Measurements from ENCODE around the gene MTMR1. TPM values are rescaled to one million over a fixed set of nuclear protein-coding genes. Genes with fewer than 3 reads are reported as not detected.

Gene MTMR1
- total RNA-seq, 2 donors from 2014 or later = 16.5 to 18.5 TPM

DNA sequence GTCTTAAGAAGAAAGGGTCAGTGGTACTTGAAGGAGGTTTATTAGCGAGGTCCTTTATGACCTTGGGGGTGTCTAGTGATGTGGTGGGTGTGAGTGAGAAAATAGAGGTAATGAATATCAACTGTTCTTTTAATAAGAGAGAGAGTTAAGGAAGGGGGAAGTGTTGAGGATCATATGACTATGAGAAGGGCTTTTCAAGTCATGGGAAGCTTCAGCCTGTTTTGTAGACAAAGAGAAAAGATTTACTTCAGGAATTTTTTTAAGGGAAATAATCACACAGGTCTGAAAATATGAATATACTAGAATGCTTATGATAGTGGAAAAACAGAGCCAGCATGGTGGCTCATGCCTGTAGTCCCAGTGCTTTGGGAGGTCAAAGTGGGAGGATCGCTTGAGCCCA lies 41.3 kb upstream of the MTMR1 start:
- peaks cover 15% of the 10 kb centered on the region for H3K36me3 Mint-ChIP-seq (ENCODE audit: low read depth)
- 91% methylated on average over 2 of the region's 2 CpGs; no CpG with 5 or more reads in 1 of the 2 experiments for WGBS, 2 experiments (ENCODE audit: insufficient coverage in 1 of 2, insufficient read length in 1 of 2)
- no peak for DNase-seq

DNA sequence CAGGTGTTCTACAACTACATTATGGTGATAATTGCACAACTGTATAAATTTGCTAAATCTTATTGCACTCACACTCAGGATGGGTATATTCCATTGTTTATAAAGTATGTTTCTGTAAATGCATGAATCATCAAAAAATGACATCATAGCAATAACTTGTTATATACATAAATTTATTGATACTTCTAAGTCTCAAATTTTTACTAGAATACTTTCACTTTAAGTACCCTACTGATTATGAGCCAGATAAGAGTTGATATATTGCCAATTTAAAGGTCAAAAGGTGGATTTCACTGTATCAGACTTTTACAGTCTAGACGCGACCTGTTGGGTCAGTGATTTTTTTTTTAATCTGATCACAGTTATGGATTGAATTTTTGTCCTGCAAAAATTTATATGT lies 37.4 kb upstream of the MTMR1 start:
- H3K9me3 Mint-ChIP-seq = peaks cover 41% of the 10 kb centered on the region
- H3K9ac ChIP-seq (ENCODE audit: extremely low read depth, low read length, poor library complexity, severe bottlenecking) = no peak overlapping the region
- no peaks in the 10 kb centered on the region for H3K4me1 Mint-ChIP-seq
- no peaks in the 10 kb centered on the region for H3K9me3 ChIP-seq (ENCODE audit: control insufficient read depth, low read length)
- peaks cover 4% of the 10 kb centered on the region for H3K36me3 ChIP-seq (ENCODE audit: control insufficient read depth, insufficient read depth, low read length)
- no peaks in the 10 kb centered on the region for H3K4me1 ChIP-seq (ENCODE audit: control insufficient read depth, insufficient read depth, low read length)
- TF ChIP-seq, protein P1, sequence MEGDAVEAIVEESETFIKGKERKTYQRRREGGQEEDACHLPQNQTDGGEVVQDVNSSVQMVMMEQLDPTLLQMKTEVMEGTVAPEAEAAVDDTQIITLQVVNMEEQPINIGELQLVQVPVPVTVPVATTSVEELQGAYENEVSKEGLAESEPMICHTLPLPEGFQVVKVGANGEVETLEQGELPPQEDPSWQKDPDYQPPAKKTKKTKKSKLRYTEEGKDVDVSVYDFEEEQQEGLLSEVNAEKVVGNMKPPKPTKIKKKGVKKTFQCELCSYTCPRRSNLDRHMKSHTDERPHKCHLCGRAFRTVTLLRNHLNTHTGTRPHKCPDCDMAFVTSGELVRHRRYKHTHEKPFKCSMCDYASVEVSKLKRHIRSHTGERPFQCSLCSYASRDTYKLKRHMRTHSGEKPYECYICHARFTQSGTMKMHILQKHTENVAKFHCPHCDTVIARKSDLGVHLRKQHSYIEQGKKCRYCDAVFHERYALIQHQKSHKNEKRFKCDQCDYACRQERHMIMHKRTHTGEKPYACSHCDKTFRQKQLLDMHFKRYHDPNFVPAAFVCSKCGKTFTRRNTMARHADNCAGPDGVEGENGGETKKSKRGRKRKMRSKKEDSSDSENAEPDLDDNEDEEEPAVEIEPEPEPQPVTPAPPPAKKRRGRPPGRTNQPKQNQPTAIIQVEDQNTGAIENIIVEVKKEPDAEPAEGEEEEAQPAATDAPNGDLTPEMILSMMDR (conservative IDR thresholded peaks at IDR 0.05) = no peak
- no peak overlapping the region for H3K27ac Mint-ChIP-seq
- H3K4me3 Mint-ChIP-seq = no peak overlapping the region
- H3K36me3 Mint-ChIP-seq (ENCODE audit: low read depth) = peaks cover 28% of the 10 kb centered on the region
- H3K4me3 ChIP-seq (ENCODE audit: low read length) = no peak overlapping the region
- no peak overlapping the region for H3K27ac ChIP-seq (ENCODE audit: low read depth, low read length)
- WGBS, 2 experiments (ENCODE audit: insufficient coverage in 1 of 2, insufficient read length in 1 of 2) = 100% methylated on average over 2 of the region's 2 CpGs; no CpG with 5 or more reads in 1 of the 2 experiments
- H3K27me3 Mint-ChIP-seq (ENCODE audit: insufficient read depth) = no peaks in the 10 kb centered on the region
- no peaks in the 10 kb centered on the region for H3K27me3 ChIP-seq (ENCODE audit: control insufficient read depth, insufficient read depth, low read length, poor library complexity, severe bottlenecking)
- no peak for DNase-seq

More for the DNA sequence above, 41.3 kb upstream of the MTMR1 start:
- Histone ChIP-seq H3K4me3 (ENCODE audit: low read length) (no peak overlapping the region), H3K9me3 (ENCODE audit: control insufficient read depth, low read length) (no peaks in the 10 kb centered on the region), H3K27me3 (ENCODE audit: control insufficient read depth, insufficient read depth, low read length, poor library complexity, severe bottlenecking) (no peaks in the 10 kb centered on the region), H3K4me1 (ENCODE audit: control insufficient read depth, insufficient read depth, low read length) (no peaks in the 10 kb centered on the region), H3K9ac (ENCODE audit: extremely low read depth, low read length, poor library complexity, severe bottlenecking) (no peak overlapping the region), H3K36me3 (ENCODE audit: control insufficient read depth, insufficient read depth, low read length) (no peaks in the 10 kb centered on the region), H3K27ac (ENCODE audit: low read depth, low read length) (no peak overlapping the region)
- no peaks in the 10 kb centered on the region for H3K27me3 Mint-ChIP-seq (ENCODE audit: insufficient read depth)
- no peak overlapping the region for H3K4me3 Mint-ChIP-seq
- TF ChIP-seq, protein P1 (conservative IDR thresholded peaks at IDR 0.05) = no peak
- H3K4me1 Mint-ChIP-seq = no peaks in the 10 kb centered on the region
- no peak overlapping the region for H3K27ac Mint-ChIP-seq
- H3K9me3 Mint-ChIP-seq = peaks cover 41% of the 10 kb centered on the region

DNA sequence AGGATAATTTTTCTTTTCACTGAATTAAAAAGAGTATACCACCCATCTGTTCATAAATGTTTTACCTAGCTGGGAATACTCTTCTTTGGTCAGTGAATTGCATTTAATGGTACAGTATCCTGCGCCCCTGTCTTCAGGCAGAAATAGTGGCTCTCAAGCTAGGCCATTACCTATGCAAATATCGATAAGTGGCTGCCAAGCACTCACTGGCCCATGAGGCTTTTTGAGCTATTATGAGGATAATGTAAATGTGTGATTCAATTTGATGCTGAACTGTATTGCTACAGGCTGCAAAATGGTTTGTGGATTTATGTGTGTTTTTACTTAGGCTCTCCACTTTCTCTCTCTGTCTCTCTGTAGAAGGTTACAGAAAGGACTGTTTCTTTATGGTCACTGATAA lies 30.1 kb upstream of the MTMR1 start:
- Mint-ChIP-seq H3K4me3 (no peak overlapping the region), H3K27ac (no peak overlapping the region), H3K27me3 (ENCODE audit: insufficient read depth) (no peaks in the 10 kb centered on the region), H3K4me1 (no peaks in the 10 kb centered on the region), H3K36me3 (ENCODE audit: low read depth) (peaks cover 28% of the 10 kb centered on the region), H3K9me3 (peaks cover 43% of the 10 kb centered on the region)
- Histone ChIP-seq H3K9me3 (ENCODE audit: control insufficient read depth, low read length) (no peaks in the 10 kb centered on the region), H3K27me3 (ENCODE audit: control insufficient read depth, insufficient read depth, low read length, poor library complexity, severe bottlenecking) (no peaks in the 10 kb centered on the region), H3K27ac (ENCODE audit: low read depth, low read length) (no peak overlapping the region), H3K4me1 (ENCODE audit: control insufficient read depth, insufficient read depth, low read length) (no peaks in the 10 kb centered on the region), H3K9ac (ENCODE audit: extremely low read depth, low read length, poor library complexity, severe bottlenecking) (no peak overlapping the region), H3K36me3 (ENCODE audit: control insufficient read depth, insufficient read depth, low read length) (peaks cover 4% of the 10 kb centered on the region), H3K4me3 (ENCODE audit: low read length) (no peak overlapping the region)
- no peak for DNase-seq
- TF ChIP-seq, protein P1 (conservative IDR thresholded peaks at IDR 0.05) = no peak
- 96 to 100% methylated on average over 1 to 2 of the region's 2 CpGs for WGBS, 2 experiments (ENCODE audit: insufficient coverage in 1 of 2, insufficient read length in 1 of 2)

All from endodermal cell (in vitro differentiated cells).